ENCODE results near the gene RUNX2.

The RUNX2 gene

DNA sequence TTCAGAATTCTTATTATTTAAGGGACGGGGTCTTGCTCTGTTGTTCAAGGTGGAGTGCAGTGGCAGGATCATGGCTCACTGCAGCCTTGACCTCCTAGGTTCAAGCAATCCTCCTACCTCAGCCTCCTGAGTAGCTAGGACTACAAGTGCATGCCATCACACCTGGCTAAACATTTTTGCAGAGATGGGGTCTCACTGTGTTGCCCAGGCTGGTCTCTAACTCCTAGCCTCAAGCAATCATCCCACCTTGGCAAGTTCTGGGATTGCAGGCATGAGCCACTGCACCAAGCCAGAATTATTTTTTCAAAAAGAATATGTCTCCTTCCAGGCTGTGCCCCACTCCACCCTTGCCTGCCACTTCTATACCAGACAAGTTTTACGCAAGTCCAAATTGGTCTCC is 239.7 kb downstream of the RUNX2 start:
- H3K4me3 ChIP-seq (ENCODE audit: low read length), result no peak overlapping the region
- no peak overlapping the region for H3K9ac ChIP-seq (ENCODE audit: low read length)
- H3K36me3 ChIP-seq (ENCODE audit: control insufficient read depth, insufficient read depth, low read length), result no peaks in the 10 kb centered on the region
- H3K9me3 ChIP-seq (ENCODE audit: control insufficient read depth, low read length), result no peaks in the 10 kb centered on the region
- H3K27me3 ChIP-seq (ENCODE audit: control insufficient read depth, insufficient read depth, low read length), result no peaks in the 10 kb centered on the region
- no peaks in the 10 kb centered on the region for H3K4me1 ChIP-seq (ENCODE audit: control insufficient read depth, insufficient read depth, low read length)

DNA sequence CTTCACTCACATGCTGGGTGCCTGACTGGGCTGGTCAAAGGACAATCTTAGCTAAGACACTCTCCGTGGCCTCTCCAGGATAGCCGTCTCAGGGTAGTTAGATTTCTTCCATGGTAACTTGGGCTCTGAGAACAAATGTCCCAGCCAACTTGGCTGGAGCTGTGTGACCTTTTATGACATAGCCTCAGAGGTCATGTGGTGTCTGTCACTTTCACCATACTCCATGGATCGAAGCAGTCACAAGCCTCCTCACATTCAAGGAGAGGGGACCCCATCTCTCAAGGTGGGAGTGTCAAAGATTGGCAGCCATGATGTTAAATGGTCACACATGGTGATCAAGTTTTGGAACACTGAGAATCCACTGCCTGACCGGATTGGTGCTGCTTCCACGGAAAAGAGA is 240.5 kb downstream of the RUNX2 start:
- H3K9ac ChIP-seq (ENCODE audit: low read length), result no peak overlapping the region
- H3K4me1 ChIP-seq (ENCODE audit: control insufficient read depth, insufficient read depth, low read length), result no peaks in the 10 kb centered on the region

DNA sequence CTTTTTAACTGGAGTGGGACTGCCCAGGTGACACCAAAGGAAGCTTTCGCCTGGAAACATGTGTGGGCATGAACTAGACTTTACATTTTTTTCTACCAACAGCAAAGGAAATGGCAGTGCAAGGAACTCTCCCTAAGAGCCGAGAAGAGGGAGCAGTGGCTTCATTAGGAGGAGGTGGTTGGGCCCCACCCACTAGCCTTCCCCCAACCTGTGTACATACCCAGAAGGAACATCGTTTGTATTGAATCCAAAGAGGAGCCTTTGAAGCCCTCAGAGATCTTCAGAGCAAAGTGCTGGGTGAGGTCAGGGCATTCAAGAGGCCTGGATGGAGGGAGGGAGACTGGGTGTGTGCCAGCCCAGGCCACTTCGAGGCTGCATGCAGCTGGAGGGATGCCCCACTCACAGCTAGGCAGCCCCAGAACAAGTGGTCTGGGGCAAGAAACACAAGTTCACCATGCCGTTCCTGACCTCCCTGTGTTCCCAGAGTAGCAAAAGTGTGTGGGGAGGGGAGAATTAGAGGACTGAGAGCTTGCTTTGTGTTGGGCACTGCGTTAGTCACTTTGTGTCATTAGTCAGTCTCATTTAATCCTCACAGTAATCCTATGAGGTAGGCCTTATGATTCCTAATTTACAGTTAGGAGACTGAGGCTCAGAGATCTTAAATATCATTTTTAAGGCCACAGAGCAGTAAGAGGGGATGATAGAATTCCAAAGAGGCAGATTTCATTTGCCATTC is 241.2 kb downstream of the RUNX2 start:
- H3K4me3 ChIP-seq (ENCODE audit: low read length), result no peak overlapping the region
- H3K36me3 ChIP-seq (ENCODE audit: control insufficient read depth, insufficient read depth, low read length), result no peaks in the 10 kb centered on the region
- H3K9me3 ChIP-seq (ENCODE audit: control insufficient read depth, low read length), result no peaks in the 10 kb centered on the region
- H3K9ac ChIP-seq (ENCODE audit: low read length), result no peak overlapping the region
- H3K27me3 ChIP-seq (ENCODE audit: control insufficient read depth, insufficient read depth, low read length), result no peaks in the 10 kb centered on the region
- H3K4me1 ChIP-seq (ENCODE audit: control insufficient read depth, insufficient read depth, low read length), result no peaks in the 10 kb centered on the region

More for the DNA sequence above, 240.5 kb downstream of the RUNX2 start:
- Histone ChIP-seq H3K36me3 (ENCODE audit: control insufficient read depth, insufficient read depth, low read length) (no peaks in the 10 kb centered on the region), H3K4me3 (ENCODE audit: low read length) (no peak overlapping the region), H3K27me3 (ENCODE audit: control insufficient read depth, insufficient read depth, low read length) (no peaks in the 10 kb centered on the region), H3K9me3 (ENCODE audit: control insufficient read depth, low read length) (no peaks in the 10 kb centered on the region)

- Histone ChIP-seq H3K27me3 (ENCODE audit: control insufficient read depth, insufficient read depth, low read length) (no peaks in the 10 kb centered on the region), H3K9ac (ENCODE audit: low read length) (no peak overlapping the region), H3K4me3 (ENCODE audit: low read length) (no peak overlapping the region), H3K4me1 (ENCODE audit: control insufficient read depth, insufficient read depth, low read length) (no peaks in the 10 kb centered on the region), H3K9me3 (ENCODE audit: control insufficient read depth, low read length) (no peaks in the 10 kb centered on the region), H3K36me3 (ENCODE audit: control insufficient read depth, insufficient read depth, low read length) (no peaks in the 10 kb centered on the region)
Measured at GRCh38 chr6:45571159-45571558, 243.0 kb downstream of the RUNX2 start.

DNA sequence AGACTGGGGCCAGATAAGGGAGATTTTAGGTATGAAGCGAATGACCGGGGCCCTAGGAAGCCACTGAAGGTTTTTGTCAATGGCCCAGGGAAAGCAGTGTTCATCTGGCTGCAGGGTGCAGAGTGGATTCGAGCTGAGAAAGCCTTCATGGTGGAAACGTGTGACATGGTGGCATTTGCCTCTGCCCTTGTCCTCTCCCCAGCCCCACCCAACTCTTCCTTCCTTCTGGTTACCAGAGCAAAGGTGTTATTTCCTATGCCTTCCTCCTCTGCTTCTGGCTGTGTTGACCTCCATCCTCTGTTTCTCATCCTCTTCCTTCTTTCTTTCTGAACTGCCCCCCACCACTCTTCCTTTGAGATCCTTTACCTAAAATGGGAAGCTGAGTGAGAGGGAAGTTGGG is 244.7 kb downstream of the RUNX2 start:
- Histone ChIP-seq H3K27me3 (ENCODE audit: control insufficient read depth, insufficient read depth, low read length) (no peaks in the 10 kb centered on the region), H3K4me1 (ENCODE audit: control insufficient read depth, insufficient read depth, low read length) (no peaks in the 10 kb centered on the region), H3K4me3 (ENCODE audit: low read length) (no peak overlapping the region), H3K9me3 (ENCODE audit: control insufficient read depth, low read length) (no peaks in the 10 kb centered on the region), H3K9ac (ENCODE audit: low read length) (no peak overlapping the region), H3K36me3 (ENCODE audit: control insufficient read depth, insufficient read depth, low read length) (no peaks in the 10 kb centered on the region)

DNA sequence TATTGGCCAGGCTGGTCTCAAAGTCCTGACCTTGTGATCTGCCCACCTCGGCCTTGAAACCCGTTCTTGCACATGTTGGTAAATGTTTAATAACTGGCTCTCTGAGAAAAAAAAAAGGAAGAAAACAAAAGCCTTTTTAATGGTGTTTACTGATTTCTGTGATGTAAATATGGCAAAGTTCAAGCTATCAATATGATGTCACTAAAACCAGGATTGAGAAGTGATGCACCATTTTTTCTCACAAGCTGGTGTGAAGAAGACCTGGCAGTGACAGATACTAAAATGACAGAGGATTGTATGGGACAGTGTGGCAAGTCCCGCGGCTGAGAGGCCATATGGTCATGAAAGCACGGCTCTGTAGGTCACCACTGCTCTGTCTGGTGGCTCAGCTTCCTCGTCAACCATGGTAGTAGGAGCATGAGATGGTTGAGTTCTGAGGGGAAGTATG is 245.9 kb downstream of the RUNX2 start:
- no peaks in the 10 kb centered on the region for H3K4me1 ChIP-seq (ENCODE audit: control insufficient read depth, insufficient read depth, low read length)
- no peaks in the 10 kb centered on the region for H3K36me3 ChIP-seq (ENCODE audit: control insufficient read depth, insufficient read depth, low read length)
- no peaks in the 10 kb centered on the region for H3K27me3 ChIP-seq (ENCODE audit: control insufficient read depth, insufficient read depth, low read length)
- no peak overlapping the region for H3K4me3 ChIP-seq (ENCODE audit: low read length)
- H3K9me3 ChIP-seq (ENCODE audit: control insufficient read depth, low read length), result no peaks in the 10 kb centered on the region
- no peak overlapping the region for H3K9ac ChIP-seq (ENCODE audit: low read length)

- Histone ChIP-seq H3K9me3 (ENCODE audit: control insufficient read depth, low read length) (no peaks in the 10 kb centered on the region), H3K4me1 (ENCODE audit: control insufficient read depth, insufficient read depth, low read length) (no peaks in the 10 kb centered on the region), H3K36me3 (ENCODE audit: control insufficient read depth, insufficient read depth, low read length) (no peaks in the 10 kb centered on the region), H3K4me3 (ENCODE audit: low read length) (no peak overlapping the region), H3K9ac (ENCODE audit: low read length) (no peak overlapping the region), H3K27me3 (ENCODE audit: control insufficient read depth, insufficient read depth, low read length) (no peaks in the 10 kb centered on the region)
Measured at GRCh38 chr6:45574885-45575284, 246.8 kb downstream of the RUNX2 start.

DNA sequence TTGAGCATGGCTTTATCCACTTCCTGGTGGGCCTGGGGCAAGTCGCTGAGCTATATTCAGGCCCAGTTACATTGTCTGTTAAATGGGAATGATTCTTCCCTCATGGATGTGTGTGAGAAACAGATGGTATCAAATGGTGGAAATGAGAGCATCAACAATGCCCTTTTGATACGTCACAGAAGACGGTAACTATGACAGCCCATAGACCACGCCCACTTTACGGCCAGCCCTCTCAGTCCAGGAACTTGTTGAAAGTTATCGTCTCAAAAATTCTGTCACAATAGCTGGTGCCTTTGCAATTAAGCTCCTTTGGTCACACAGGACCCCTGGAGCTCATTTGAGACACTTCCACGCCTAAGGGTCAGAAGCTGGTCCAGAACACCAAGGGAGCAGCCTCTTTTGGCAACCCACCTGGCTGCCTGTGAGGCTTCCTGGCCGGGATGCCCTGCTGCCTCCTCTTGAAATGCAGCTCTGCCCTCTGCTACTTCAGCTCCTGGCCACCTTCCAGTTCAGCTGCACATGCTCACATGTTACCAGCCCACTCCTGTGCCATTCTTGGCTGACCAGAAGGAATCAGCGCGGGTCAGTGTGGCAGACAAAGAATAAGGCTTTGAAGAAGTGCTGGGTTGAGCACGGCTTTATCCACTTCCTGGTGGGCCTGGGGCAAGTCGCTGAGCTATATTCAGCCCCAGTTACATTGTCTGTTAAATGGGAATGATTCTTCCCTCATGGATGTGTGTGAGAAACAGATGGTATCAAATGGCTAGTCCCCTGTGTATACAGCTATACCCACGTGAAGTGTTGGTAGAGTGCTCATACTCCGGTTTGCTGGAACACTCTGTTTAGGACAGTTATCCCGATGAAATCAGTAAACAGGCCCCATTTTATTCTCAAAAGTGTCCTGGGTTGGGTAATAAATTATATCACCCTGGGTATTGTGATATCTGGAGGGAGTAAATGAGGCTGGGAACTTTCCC is 248.8 kb downstream of the RUNX2 start:
- Histone ChIP-seq H3K4me1 (ENCODE audit: control insufficient read depth, insufficient read depth, low read length) (no peaks in the 10 kb centered on the region), H3K9ac (ENCODE audit: low read length) (no peak overlapping the region), H3K9me3 (ENCODE audit: control insufficient read depth, low read length) (no peaks in the 10 kb centered on the region), H3K36me3 (ENCODE audit: control insufficient read depth, insufficient read depth, low read length) (no peaks in the 10 kb centered on the region), H3K4me3 (ENCODE audit: low read length) (no peak overlapping the region), H3K27me3 (ENCODE audit: control insufficient read depth, insufficient read depth, low read length) (no peaks in the 10 kb centered on the region)

DNA sequence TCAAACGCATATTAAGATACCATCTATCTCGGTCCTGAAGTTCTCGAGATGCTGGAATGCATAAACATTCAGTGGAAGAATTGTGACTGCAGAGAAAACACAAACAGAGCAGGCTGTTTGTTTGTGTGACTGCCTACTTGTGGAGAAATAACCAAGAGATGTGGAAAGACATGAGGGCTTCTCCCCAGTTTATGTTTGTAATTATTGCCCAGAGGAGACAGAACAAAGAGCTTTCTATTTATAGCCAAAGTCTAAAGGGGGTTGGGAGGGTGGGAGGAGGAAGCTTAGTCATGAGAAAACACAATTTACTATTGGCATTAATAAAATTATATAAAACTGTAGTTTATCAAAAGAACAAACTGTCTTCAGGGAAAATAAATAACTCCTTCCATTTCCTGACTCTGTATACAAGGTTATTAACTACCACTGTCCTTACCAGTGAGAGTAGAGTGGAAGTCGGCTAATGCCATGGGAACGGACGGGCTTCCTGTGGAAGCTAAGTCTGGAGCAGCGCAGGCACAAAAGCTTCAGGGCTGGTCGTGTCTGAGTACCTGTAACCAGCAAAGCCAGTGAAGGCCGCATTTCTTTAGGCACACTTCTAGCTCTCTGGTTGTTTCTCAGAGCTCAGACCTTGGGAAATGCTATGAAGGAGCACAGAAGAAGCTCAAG is 249.8 kb downstream of the RUNX2 start:
- H3K9ac ChIP-seq (ENCODE audit: low read length), result no peak overlapping the region
- no peak overlapping the region for H3K4me3 ChIP-seq (ENCODE audit: low read length)
- no peaks in the 10 kb centered on the region for H3K9me3 ChIP-seq (ENCODE audit: control insufficient read depth, low read length)
- H3K4me1 ChIP-seq (ENCODE audit: control insufficient read depth, insufficient read depth, low read length), result no peaks in the 10 kb centered on the region
- no peaks in the 10 kb centered on the region for H3K27me3 ChIP-seq (ENCODE audit: control insufficient read depth, insufficient read depth, low read length)
- H3K36me3 ChIP-seq (ENCODE audit: control insufficient read depth, insufficient read depth, low read length), result no peaks in the 10 kb centered on the region

GRCh38 chr6:45584127-45584526 is 256.0 kb downstream of the RUNX2 start:
- Histone ChIP-seq H3K9ac (ENCODE audit: low read length) (no peak overlapping the region), H3K27me3 (ENCODE audit: control insufficient read depth, insufficient read depth, low read length) (no peaks in the 10 kb centered on the region)

DNA sequence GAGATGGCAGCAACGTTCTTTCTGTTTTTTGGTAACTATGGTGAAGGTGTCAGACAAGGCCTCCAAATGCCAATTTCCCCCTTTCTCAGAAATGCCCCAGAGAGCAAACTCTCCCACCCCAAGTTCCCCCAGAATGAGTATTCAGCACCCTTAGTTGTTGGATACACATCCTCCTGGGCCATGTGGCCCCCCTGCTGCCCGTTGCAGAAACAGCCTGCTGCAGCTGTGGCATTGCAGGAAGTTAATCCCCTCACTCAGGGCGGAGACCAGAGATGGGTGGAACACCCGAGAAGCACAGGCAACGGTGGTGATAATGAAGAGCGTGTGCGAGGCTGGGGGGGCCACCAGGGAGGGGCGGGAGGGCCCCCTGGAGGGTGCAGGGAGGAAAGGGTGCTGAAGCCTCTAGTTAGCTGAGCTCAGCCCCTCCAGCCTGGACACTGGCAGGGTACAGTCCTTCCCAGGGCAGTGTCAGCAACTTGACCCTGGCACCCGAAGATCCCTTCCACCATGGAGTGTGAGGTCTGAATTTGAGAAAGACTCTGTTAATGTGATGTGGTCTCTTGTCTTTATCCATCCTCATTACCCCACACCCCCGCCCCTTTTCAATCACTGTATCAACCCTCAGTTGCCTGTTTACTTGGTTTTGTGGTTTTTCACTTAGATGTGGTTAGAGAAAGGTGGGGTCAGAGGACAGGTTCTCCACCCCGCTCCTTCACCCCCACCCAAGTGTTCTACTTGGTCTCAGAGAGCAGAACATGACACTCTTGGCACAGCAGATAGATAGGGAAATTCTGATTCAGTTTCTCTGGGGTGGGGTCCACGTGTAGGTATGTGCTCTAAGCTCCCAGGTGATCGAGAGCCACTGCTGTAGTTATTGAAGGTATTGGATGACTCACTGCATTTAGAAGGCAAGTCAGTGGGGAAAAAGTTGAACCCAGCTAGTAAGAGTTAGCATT is 258.4 kb downstream of the RUNX2 start:
- no peaks in the 10 kb centered on the region for H3K36me3 ChIP-seq (ENCODE audit: control insufficient read depth, insufficient read depth, low read length)
- no peak overlapping the region for H3K4me3 ChIP-seq (ENCODE audit: low read length)
- H3K4me1 ChIP-seq (ENCODE audit: control insufficient read depth, insufficient read depth, low read length), result peaks cover 14% of the 10 kb centered on the region
- no peaks in the 10 kb centered on the region for H3K9me3 ChIP-seq (ENCODE audit: control insufficient read depth, low read length)
- H3K9ac ChIP-seq (ENCODE audit: low read length), result no peak overlapping the region
- no peaks in the 10 kb centered on the region for H3K27me3 ChIP-seq (ENCODE audit: control insufficient read depth, insufficient read depth, low read length)

More at GRCh38 chr6:45584127-45584526, 256.0 kb downstream of the RUNX2 start:
- no peaks in the 10 kb centered on the region for H3K9me3 ChIP-seq (ENCODE audit: control insufficient read depth, low read length)
- peaks cover 9% of the 10 kb centered on the region for H3K4me1 ChIP-seq (ENCODE audit: control insufficient read depth, insufficient read depth, low read length)
- H3K4me3 ChIP-seq (ENCODE audit: low read length), result no peak overlapping the region
- no peaks in the 10 kb centered on the region for H3K36me3 ChIP-seq (ENCODE audit: control insufficient read depth, insufficient read depth, low read length)

Measured in mucosa of stomach (tissue), 1 donor.